ENCODE measurements around the gene SCAF1. TPM values are rescaled to one million over a fixed set of nuclear protein-coding genes. Genes with fewer than 3 reads are reported as not detected.
A peak's percentile ranks its signal among the peaks of the same experiment; 100 is the strongest.

SCAF1 gene
- total RNA-seq, 2 donors from 2014 or later, result 14.3 to 22.3 TPM

GRCh38 chr19:49677901-49678674 is 36.1 kb downstream of the SCAF1 start:
- peak; percentile 75 for DNase-seq (ENCODE audit: low spot score)
- Histone ChIP-seq H3K27me3 (no peaks in the 10 kb centered on the region), H3K4me3 (peak overlapping the region; percentile 99), H3K27ac (peak overlapping the region; percentile 98), H3K9me3 (no peaks in the 10 kb centered on the region), H3K36me3 (peaks cover 23% of the 10 kb centered on the region), H3K4me1 (peaks cover 0 to 54% of the 10 kb centered on the region in 2 donors)
- TF ChIP-seq, protein P1, sequence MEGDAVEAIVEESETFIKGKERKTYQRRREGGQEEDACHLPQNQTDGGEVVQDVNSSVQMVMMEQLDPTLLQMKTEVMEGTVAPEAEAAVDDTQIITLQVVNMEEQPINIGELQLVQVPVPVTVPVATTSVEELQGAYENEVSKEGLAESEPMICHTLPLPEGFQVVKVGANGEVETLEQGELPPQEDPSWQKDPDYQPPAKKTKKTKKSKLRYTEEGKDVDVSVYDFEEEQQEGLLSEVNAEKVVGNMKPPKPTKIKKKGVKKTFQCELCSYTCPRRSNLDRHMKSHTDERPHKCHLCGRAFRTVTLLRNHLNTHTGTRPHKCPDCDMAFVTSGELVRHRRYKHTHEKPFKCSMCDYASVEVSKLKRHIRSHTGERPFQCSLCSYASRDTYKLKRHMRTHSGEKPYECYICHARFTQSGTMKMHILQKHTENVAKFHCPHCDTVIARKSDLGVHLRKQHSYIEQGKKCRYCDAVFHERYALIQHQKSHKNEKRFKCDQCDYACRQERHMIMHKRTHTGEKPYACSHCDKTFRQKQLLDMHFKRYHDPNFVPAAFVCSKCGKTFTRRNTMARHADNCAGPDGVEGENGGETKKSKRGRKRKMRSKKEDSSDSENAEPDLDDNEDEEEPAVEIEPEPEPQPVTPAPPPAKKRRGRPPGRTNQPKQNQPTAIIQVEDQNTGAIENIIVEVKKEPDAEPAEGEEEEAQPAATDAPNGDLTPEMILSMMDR (IDR thresholded peaks at IDR 0.05), result peak; percentile 40 to 69

GRCh38 chr19:49678985-49679770 is 37.2 kb downstream of the SCAF1 start:
- H3K9me3 ChIP-seq, result no peaks in the 10 kb centered on the region
- H3K36me3 ChIP-seq, result peaks cover 33% of the 10 kb centered on the region
- no peak for DNase-seq (ENCODE audit: low spot score)
- TF ChIP-seq, protein P1 (IDR thresholded peaks at IDR 0.05), result no peak
- peaks cover 0 to 54% of the 10 kb centered on the region in 2 donors for H3K4me1 ChIP-seq
- peak overlapping the region; percentile 98 for H3K27ac ChIP-seq
- H3K27me3 ChIP-seq, result no peaks in the 10 kb centered on the region
- peak overlapping the region in 1 of 2 donors; percentile 99 for H3K4me3 ChIP-seq

- no peaks in the 10 kb centered on the region for H3K9me3 ChIP-seq
- H3K4me3 ChIP-seq, result peak overlapping the region in 1 of 2 donors; percentile 26
- peak overlapping the region; percentile 98 for H3K27ac ChIP-seq
- peaks cover 0 to 60% of the 10 kb centered on the region in 2 donors for H3K4me1 ChIP-seq
- H3K36me3 ChIP-seq, result peaks cover 40% of the 10 kb centered on the region
- TF ChIP-seq, protein P1 (IDR thresholded peaks at IDR 0.05), result no peak
- no peaks in the 10 kb centered on the region for H3K27me3 ChIP-seq
- DNase-seq (ENCODE audit: low spot score), result no peak
Measured at GRCh38 chr19:49679771-49680413, 37.9 kb downstream of the SCAF1 start.

- TF ChIP-seq, protein P1 (IDR thresholded peaks at IDR 0.05), result peak; percentile 100
- peak overlapping the region in 1 of 2 donors; percentile 26 for H3K4me3 ChIP-seq
- peak; percentile 83 for DNase-seq (ENCODE audit: low spot score)
- H3K36me3 ChIP-seq, result peaks cover 48% of the 10 kb centered on the region
- H3K27me3 ChIP-seq, result no peaks in the 10 kb centered on the region
- H3K9me3 ChIP-seq, result no peaks in the 10 kb centered on the region
- H3K27ac ChIP-seq, result peak overlapping the region; percentile 98
- peaks cover 0 to 64% of the 10 kb centered on the region in 2 donors for H3K4me1 ChIP-seq
Measured at GRCh38 chr19:49680421-49681351, 38.7 kb downstream of the SCAF1 start.

DNA sequence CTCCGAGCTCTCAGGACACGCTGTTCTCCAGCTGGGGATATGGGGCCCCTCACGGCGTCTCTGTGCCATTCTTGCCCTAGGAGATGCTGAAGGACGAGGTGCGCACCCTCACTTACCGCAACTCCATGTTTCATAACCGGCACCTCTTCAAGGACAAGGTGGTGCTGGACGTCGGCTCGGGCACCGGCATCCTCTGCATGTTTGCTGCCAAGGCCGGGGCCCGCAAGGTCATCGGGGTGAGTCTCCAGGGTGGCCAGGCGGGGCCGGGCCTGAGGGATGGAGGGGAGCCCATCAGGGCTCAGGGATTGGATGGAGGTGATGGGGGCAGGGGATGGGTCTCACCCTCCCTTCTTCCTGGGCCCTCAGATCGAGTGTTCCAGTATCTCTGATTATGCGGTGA is 39.8 kb downstream of the SCAF1 start:
- Histone ChIP-seq H3K27ac (no peak overlapping the region), H3K4me3 (no peak overlapping the region), H3K27me3 (no peaks in the 10 kb centered on the region), H3K9me3 (no peaks in the 10 kb centered on the region), H3K36me3 (peaks cover 56% of the 10 kb centered on the region), H3K4me1 (peaks cover 0 to 65% of the 10 kb centered on the region in 2 donors)
- no peak for DNase-seq (ENCODE audit: low spot score)
- TF ChIP-seq, protein P1 (IDR thresholded peaks at IDR 0.05), result no peak

Data from right atrium auricular region (tissue), 2 donors.